Femur (tissue), 1 donor: ENCODE results near the gene CECR2.
"Not testable (repeated sequence)": the region's sequence is repeated elsewhere in the genome, so short reads cannot be mapped to it uniquely, and the experiment has no call there.

Experiments
- DNase-seq: peaks from one replicate; pipeline ENCODE4 v3.0.0-alpha.2; 2017

Gene CECR2

DNA sequence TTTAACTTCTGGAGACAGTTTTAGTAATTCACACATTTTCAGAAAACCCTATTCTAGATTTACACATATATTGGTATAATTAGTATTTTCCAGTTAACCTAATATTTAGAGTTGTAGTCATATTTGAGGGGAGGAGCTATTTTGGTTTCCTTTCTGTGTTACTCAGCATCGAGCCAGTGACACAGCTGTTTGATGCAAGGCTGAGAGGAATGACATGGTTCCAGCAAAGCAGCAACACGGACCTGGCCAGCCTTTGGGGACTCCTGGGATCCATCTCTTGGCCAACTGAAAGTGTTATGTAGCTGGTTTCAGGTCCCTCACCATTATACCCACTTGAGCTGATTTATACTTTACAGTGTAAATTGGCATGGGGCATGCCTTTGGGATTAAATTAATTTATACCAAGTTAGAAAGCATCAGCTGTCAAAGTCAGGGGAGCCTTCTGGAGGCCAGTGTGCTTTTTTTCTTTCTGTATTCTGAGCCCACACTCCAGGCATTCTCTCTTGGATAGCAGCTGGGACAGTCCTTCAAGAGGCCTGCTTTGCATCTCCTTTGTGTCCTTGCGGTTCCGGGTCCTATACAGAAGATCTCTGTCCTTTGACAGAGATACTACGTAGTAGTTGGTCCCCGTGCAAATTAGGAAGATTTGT is 102.8 kb downstream of the CECR2 start:
- DNase-seq: peak; percentile 33

DNA sequence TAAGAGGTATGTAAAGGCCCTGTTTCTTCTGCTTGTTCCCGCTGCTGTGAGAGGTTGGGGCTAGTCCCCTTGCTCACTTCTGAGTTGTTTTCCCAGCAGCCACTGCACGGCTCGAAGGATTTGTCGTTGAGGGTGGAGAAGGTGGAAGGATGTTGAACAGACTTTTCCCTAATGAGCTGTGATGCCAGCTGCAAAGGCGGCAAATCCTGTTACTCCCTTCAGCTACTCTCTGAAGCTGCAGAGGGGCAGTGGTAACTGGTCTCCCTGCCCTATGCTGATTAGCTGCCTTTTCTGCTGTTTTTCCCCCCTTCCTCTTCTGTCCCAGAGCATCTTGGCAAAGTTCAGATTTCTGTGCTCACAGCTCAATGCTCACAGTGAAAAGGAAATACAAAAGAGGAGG is 103.7 kb downstream of the CECR2 start:
- peak; percentile 21 for DNase-seq

DNA sequence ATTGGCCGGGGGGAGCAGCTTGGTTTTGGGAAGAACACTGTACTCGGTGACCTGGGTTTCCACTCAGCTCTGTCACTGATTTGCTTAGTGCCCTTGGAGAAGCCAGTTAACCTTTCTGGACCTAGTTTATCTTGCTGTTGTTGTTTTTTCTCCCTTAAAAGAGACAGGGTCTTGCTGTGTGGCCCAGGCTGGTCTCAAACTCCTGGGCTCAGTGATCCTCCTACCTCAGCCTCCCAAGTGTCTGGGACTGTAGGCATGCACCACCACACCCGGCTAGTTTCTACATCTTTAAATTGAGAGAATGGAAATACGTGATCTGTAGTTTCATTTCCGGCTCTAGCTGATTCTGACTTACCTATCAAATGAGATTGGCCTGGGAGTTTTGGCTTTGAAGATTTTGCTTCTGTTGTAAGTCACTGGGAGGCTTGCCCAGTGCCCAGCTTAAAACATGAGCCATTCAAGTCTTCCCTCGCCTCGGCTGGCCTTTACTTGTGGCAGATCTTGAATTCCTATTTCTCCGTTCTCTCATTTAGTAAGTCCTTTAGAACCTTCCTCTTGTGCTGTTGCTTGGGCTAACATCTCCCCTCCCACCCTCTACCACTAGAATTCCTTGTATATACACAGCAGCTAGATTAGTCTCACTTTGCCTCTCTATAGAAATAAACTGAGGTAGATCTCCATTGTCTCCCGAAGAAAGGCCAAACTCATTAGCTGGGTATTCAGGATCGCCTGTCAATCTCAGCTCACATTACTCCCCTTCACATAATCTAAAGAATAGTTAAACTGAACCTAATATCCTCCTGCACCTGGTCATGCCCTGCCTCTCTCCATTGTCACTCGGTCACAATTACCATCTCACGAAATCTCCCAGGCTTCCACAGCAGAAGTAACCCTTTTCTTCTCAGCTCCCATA is 106.3 kb downstream of the CECR2 start:
- no peak for DNase-seq

DNA sequence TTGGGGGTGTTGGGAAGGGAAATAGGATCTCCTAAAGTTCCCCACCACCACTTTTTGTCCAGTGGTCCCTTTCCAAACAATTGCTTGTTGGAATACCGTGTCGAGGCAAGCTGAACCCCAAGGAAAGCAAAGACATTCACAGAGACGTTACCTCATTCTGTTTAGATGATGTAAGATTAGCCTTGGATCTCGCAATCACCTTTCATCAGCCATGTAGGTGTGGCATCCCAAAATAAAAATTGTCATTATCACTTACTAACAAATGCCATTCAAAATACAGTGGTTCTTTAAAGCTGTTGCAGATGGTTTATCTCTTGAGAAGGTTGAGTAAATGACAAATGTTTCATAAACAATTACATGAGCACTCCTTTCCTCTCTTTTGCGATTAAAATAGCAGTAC is 107.6 kb downstream of the CECR2 start:
- no peak for DNase-seq

DNA sequence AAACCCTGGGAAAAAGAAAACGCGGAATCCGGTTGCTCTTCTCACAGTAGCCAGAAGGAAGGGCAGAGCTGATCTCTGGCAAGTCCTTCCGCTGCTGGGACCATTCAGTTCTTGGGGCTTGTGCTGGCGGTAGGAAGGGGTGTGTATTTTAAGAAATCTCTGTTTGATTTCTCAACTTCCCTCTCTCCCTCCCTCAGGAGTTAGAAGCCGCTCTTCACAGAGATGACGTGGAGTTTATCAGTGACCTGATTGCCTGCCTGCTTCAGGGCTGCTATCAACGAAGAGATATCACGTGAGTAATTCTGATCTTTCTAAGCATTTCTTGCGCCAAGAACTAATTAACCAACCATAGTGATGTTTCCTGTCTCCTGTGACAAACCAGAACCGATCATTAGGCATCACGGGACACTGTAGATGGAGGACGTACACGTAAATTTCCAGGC is 108.2 kb downstream of the CECR2 start:
- DNase-seq: no peak

DNA sequence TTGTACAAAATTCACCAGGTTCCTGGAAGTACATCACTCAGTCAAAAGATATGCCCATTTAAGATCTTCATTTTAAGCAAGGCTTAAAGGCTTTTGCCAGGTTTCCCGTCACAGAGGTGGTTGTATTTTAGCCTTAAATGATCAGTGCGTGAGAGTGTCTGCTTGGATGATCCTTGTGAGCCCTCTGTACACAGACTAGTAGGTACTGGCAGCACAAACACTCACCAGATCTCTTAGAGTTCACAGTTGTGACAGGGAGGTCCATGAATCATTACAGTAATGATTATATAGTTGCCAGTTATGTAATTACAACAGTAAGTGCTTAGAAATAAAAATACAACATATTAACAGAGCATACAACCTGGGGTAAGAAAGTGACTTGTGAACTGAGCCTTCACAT is 109.9 kb downstream of the CECR2 start:
- DNase-seq: no peak

DNA sequence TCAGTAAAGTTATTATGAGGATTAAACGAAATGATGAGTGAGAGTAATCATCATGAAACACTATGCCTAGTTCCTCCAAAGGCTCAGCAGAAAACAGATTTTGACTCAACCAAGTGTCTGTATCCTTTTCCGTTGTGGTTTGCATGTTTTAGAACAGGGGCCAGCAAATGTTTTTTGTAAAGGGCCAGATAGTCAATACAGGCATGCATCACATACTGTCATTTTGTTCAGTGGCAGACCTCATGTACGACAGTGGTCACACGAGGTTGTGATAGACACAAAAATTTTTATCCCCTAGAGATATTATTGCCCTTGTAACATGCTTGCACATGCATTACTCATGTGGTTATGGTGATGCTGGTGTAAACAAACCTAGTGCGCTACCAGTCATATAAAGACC is 112.2 kb downstream of the CECR2 start:
- no peak for DNase-seq

DNA sequence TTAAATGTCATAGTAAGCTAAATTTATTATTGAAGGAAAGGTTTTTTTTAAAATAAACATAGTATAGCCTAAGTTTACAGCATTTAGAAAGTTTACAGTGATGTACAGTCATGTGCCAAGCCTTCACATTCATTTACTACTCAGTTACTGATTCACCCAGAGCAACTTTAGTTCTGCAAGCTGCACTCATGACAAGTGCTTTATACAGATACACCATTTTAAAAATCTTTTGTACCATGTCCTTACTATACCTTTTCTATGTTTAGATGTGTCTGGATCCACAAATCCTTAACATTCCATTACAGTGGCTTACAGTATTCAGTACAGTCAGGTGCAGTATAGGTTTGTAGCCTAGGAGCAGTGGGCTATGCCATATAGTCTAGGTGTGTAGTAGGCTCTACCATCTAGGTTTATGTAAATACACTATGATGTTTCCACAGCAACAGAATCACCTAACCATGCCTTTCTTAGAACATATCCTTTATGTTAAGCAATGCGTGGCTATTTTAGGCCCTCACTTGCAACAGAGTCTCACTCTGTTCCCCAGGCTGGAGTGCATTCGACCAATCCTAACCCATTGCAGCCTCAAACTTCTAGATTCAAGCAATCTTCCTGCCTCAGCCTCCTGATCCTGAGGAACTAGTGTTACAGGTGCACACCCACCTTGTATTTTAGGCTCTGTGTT is 114.6 kb downstream of the CECR2 start:
- no peak for DNase-seq

DNA sequence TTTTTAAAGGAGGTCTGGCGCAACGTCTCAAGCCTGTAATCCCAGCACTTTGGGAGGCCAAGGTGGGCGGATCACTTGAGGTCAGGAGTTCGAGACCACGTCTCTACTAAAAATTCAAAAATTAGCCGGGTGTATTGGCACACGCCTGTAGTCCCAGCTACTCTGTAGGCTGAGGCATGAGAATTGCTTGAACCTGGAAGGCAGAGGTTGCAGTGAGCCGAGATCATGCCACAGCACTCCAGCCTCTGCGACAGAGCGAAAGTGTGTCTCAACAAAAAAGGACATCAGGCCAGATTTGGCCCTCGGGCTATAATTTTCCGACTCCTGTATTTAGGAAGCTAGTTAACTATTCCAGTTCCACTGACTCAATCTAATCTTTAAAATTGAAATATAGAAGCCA is 115.3 kb downstream of the CECR2 start:
- no peak for DNase-seq

DNA sequence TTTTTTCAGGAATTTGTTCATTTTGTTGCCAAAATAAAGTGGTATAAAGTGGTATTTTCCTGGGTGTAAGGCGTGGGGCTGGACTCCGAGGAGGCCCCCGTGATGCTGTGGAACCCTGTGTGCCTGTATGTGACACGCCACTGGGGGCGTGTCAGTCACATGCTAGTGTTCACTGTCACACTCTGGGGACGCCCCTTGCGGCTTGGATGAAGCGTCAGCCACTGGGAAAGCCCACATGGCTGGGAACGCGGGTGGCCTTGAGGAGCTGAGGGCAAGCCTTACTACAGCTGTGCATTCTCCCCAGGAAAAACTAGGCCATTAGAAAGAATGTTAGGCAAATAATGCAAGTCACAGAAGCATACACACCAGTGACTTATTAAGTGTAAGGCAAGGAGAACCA is 117.1 kb downstream of the CECR2 start:
- DNase-seq: no peak

DNA sequence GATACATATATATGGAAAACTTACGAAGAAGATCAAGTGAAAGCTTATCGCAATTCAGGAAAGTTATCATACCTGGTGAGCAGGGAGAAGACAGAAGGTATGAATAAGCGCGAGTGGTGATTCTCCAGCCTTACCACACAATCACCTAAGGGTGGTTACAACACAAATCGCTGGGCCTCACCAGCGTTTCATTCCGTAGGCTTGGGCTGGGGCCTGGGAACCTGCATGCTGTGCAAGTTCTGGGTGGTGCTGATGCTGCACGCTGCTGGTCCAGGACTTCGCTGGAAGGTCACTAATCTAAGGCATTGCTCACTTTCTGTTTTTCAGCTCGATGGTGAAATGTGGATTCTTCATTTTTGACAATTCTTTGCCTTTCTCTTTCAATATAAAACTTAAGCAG is 117.5 kb downstream of the CECR2 start:
- DNase-seq: no peak

DNA sequence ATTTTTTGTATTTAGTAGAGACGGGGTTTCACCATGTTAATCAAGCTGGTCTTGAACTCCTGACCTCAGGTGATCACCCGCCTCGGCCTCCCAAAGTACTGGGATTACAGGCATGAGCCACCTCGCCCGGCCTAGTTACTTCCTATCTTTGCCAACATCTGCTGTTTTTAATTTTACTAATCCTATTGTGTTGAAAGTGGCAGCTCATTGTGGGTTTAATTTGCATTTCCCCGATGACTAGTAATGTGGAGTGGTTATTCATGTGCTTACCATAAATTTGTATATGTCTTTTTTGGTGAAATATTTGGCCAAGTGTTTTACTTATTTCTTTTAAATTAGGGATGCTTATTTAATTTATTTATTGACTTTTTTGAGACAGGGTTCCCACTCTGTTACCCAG is 119.8 kb downstream of the CECR2 start:
- DNase-seq: no peak

DNA sequence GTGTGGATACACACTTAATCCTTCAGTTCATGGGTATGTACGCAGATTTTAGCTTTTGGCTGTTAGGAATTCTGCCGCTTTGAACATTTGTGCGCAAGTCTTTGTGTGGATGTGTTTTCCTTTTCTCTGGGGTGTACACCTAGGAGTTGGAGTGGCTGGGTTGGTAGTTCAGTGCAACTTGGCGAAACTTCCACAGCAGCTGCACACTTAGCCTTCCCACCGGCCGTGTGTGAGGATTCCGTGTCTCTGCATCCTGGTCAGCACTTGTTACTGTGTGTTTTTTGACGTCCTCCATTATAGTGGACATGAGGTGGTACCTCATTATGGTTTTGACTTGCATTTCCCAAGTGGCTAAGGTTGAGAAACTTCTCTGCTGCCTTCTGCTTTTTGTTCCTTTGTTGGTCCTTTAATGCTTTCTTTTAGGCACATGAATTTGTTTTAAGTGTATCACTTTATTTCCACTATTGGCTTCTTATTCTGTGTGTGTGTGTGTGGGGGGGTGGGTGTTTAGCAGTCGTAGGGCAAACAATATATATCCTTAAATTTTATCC is 121.9 kb downstream of the CECR2 start:
- DNase-seq: no peak

DNA sequence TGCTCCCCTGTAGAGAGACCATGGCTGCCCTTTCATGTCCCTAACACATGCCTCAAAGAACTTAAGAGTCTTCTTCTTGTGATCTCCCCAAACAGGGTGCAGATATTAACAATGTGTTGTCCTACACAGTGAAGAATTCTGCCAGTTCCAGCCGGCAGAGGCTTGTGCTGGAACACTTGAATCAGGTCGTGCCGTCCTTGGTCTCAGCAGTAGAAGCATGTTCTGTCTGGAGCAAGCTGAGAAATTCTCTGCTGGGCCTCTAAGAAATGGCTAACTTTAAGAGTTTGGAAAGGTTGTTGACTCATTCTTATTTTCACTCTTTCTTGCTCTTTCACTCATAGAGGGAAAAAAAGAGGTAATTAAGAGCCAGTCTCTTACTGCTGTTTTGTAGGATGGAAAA is 123.0 kb downstream of the CECR2 start:
- DNase-seq: no peak

DNA sequence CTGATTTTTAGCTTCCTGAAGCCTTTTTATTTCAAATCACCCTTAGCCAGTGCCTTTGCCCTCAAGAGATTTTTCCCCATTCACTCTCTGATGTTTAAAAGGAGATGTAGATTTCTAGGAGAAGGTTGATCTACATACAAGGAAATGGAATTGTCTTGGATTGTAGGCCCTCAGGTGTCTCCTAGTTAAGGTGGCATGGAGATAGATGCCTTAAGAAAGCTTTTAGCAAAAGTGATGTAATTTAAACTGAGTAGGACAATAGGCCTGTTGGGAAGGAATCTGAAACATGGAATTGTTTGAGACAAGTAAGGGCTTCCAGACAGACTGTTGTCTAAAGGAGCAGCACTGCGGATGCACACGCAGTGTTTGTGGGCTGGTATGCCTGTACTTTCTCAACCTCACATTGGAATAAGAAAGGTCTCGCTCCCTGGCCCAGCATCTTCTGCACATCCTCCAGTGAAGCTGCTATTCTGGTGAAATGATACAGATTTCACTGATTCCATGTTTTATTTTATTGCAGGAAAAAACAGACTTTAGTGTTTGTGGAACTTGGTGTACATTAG is 124.2 kb downstream of the CECR2 start:
- DNase-seq: no peak

DNA sequence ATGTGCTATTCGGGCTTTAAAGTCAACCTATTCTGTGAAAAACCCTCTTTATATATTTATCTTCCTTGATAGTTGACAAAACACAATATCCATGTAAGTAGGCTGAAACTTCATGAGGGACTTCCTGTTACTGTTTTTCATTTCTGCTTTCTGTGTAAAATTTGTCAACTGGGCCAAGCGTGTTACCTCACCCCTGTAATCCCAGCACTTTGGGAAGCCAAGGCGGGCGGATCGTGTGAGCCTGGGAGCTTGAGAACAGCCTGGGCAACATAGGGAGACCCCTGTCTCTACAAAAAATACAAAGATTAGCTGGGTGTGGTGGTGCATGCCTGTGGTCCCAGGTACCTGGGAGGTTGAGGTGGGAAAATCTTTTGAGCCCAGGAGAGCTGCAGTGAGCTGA is 127.6 kb downstream of the CECR2 start:
- no peak for DNase-seq

DNA sequence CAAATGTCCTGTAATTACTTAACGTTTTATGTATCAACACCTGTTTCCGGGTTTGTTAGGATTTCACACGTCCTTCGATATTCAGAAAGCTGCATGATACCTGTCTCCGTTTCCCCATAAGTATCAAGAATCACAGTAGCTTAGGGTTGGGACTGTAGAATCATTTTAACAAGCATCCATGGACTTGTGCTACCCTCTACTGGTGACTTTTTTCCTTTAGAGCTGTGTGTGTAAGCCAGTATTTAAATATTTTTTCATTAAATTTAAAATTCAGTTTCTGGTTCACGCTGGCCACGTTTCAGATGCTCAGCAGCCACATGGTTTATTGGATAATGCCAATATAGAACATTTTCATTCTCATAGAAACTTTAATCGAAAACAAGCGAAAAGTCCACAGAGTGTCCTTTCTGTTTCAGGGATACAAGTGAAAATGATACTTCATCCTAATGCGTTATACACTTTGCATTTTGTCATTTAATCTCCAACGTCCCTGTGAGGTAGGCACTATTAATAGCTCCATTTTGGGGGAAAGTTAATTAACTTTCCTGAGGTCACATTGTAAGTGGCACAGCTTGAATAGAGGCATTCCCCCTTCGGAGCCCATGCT is 132.5 kb downstream of the CECR2 start:
- DNase-seq: peak; percentile 30

DNA sequence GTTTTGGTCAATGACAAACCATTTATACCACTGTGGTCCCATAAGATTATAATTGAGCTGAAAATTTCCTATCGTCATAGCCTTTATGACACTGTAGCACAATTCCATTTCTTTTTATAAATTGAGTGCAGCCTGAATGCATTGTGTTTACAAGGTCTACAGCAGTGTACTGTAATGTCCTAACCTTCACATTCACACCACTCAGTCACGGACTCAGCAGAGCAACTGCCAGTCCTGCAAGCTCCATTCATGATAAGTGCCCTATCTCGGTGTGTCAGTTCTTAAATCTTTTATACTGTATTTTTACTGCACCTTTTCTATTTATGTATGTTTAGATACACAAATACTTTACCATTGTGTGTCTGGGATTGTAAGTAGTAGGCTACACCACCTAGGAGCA is 138.8 kb downstream of the CECR2 start:
- no peak for DNase-seq

DNA sequence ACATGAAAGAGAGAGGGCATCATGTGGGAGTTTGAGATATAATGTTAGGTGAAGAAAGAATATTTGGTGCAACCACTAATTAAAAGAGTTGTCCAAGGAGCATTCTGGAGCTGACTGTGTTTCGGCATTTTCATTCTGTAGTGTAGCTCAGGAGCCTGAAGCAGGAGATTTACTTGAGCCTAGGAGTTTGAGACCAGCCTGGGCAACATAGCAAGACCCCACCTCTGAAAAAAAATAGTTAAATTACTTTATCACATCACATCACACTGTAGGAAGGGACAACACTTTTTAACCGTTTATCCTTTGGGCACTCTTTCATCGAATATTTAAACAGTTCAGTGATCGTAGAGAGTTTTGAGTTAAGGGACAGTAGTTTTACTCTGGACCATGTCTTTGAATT is 143.7 kb downstream of the CECR2 start:
- DNase-seq: no peak

DNA sequence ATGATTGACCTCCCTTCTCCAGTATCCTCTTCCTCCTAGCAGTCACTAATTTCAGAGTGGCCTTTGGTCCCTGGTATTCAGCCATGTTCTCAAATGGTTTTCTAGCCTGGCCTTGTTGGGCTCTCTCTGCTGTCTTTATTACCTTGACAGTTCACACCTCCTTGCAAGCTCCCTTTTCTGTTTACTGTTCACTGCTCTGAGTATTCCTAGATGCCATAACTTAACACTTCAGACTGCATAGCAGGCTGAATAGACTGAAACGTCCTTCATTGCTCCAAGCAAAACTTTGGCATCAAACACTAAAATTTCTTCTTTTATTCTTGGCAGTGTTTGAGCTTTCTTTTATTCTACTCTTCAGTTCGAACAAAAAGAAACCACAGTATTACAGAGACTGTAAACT is 144.4 kb downstream of the CECR2 start:
- no peak for DNase-seq

DNA sequence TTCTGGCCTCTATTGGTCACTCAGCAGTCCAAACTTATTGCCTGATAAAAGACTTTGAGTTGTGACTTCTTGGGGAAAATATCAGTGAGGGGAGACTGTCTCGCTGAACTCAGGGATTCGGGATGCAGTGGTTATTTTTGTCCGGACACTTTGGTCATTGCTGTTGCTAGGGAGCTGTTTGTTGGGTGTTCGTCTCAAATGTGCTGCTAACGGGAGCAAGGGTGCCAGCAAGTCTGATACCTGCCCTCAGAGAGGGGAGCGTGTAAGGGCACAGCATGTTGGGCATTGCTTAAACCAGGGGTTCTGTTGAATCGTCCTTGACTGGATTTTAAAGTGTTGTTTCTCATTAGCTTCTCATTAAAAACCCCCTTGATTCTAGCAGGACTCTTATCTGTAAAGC is 144.8 kb downstream of the CECR2 start:
- no peak for DNase-seq

DNA sequence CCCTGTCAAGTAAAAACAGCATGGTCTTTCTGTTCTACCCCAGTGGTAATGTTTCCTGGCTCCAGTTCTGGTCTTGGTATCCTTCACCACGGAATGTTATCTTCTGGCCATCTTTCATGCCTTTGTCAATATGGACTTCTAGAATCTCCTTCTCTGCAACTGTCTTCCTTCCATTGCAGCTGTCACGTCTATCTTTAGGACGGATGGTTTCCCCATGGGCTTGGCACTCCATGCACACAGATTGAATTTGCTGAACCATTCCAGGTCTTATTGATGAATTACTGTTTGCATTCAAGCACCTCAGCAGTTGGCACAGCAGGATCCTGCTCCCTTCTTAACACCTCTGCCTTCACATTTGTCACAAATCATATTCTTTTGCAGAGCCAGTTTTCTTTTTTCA is 149.1 kb downstream of the CECR2 start:
- DNase-seq: no peak

DNA sequence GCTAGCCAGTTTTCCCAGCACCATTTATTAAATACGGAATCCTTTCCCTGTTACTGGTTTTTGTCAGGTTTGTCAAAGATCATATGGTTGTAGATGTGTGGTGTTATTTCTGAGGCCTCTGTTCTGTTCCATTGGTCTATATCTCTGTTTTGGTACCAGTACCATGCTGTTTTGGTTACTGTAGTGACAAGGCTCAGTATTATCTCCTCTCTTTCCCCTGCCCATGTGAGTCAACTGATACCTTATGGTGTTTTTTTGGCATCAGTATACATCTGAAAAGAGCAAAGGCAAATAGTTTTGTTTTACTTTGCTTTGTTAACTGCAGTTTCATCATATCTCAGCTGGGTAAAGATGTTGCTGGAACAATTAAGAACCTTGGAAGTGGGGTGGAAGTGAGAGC is 152.7 kb downstream of the CECR2 start:
- DNase-seq: not testable (repeated sequence)
